ENCODE data around the gene ANKRD66.

- TF ChIP-seq, protein P1, sequence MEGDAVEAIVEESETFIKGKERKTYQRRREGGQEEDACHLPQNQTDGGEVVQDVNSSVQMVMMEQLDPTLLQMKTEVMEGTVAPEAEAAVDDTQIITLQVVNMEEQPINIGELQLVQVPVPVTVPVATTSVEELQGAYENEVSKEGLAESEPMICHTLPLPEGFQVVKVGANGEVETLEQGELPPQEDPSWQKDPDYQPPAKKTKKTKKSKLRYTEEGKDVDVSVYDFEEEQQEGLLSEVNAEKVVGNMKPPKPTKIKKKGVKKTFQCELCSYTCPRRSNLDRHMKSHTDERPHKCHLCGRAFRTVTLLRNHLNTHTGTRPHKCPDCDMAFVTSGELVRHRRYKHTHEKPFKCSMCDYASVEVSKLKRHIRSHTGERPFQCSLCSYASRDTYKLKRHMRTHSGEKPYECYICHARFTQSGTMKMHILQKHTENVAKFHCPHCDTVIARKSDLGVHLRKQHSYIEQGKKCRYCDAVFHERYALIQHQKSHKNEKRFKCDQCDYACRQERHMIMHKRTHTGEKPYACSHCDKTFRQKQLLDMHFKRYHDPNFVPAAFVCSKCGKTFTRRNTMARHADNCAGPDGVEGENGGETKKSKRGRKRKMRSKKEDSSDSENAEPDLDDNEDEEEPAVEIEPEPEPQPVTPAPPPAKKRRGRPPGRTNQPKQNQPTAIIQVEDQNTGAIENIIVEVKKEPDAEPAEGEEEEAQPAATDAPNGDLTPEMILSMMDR (IDR thresholded peaks at IDR 0.05; ENCODE audit: borderline replicate concordance, extremely low read depth, low read length, poor library complexity, severe bottlenecking), result no peak
- TF ChIP-seq EZH2 (IDR thresholded peaks at IDR 0.05; ENCODE audit: borderline replicate concordance, low read depth, low read length, severe bottlenecking), result no peak
Observed at GRCh38 chr6:46792635-46793034, 45.9 kb downstream of the ANKRD66 start.
